ENCODE results near the gene YIPF7. TPM values are rescaled to one million over a fixed set of nuclear protein-coding genes. Genes with fewer than 3 reads are reported as not detected.

The YIPF7 gene
- total RNA-seq, 4 donors from 2014 or later = 0.98 to 4.6 TPM; not detected in 2

DNA sequence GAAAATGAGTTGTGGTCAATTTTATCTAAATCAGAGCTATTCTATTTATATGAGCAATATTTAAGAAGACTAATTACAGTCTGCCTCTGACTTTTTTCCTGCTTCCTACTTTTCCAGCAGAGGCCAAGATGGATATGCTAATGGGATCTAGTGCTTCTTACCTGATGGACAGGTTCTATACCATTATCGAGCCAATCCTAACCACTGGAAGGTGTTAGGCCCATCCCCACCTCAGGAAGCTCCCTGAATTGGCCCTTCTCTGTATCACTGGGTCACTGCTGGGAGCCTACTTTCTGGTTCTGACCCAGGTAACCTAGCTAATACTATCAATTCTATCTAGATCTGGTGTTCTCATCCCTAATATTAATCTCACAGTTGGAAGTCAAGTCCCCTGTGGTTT lies 577 bp upstream of the YIPF7 start:
- TF ChIP-seq POLR2A (IDR thresholded peaks at IDR 0.05) = no peak
- TF ChIP-seq, protein P1, sequence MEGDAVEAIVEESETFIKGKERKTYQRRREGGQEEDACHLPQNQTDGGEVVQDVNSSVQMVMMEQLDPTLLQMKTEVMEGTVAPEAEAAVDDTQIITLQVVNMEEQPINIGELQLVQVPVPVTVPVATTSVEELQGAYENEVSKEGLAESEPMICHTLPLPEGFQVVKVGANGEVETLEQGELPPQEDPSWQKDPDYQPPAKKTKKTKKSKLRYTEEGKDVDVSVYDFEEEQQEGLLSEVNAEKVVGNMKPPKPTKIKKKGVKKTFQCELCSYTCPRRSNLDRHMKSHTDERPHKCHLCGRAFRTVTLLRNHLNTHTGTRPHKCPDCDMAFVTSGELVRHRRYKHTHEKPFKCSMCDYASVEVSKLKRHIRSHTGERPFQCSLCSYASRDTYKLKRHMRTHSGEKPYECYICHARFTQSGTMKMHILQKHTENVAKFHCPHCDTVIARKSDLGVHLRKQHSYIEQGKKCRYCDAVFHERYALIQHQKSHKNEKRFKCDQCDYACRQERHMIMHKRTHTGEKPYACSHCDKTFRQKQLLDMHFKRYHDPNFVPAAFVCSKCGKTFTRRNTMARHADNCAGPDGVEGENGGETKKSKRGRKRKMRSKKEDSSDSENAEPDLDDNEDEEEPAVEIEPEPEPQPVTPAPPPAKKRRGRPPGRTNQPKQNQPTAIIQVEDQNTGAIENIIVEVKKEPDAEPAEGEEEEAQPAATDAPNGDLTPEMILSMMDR (IDR thresholded peaks at IDR 0.05) = no peak
- H3K36me3 ChIP-seq = no peaks in the 10 kb centered on the region
- H3K9me3 ChIP-seq = no peaks in the 10 kb centered on the region
- H3K4me1 ChIP-seq = no peaks in the 10 kb centered on the region
- no peak overlapping the region for H3K4me3 ChIP-seq
- no peaks in the 10 kb centered on the region for H3K27me3 ChIP-seq
- DNase-seq = no peak
- intact Hi-C loops (cut with DNase I; ENCODE audit: low total_unique reads) = no loop called here
- no peak overlapping the region for H3K27ac ChIP-seq

DNA sequence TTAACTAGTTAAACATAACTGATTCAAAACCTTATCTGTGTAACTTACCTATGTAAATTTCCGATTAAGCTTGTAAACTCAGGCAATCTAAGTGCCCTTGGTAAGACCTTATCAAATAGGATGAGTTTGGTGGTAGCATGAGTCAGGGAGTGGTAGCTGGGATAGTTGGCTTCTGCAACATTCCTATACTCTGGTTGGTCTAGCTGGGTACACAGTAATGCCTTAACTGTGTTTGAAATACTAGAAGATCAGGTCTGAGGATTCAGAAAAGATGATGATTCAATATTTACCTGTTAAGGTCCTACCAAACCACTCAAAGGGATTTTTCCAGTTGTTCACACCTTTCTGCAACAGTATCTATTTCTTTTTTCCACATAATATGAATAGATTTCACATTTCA lies 5.3 kb downstream of the YIPF7 start:
- Histone ChIP-seq H3K27ac (no peak overlapping the region), H3K4me3 (no peak overlapping the region), H3K36me3 (no peaks in the 10 kb centered on the region), H3K9me3 (no peaks in the 10 kb centered on the region), H3K4me1 (no peaks in the 10 kb centered on the region), H3K27me3 (no peaks in the 10 kb centered on the region)
- no peak for DNase-seq
- intact Hi-C loops (cut with DNase I; ENCODE audit: low total_unique reads) = no loop called here
- TF ChIP-seq, protein P1 (IDR thresholded peaks at IDR 0.05) = no peak
- TF ChIP-seq POLR2A (IDR thresholded peaks at IDR 0.05) = no peak

DNA sequence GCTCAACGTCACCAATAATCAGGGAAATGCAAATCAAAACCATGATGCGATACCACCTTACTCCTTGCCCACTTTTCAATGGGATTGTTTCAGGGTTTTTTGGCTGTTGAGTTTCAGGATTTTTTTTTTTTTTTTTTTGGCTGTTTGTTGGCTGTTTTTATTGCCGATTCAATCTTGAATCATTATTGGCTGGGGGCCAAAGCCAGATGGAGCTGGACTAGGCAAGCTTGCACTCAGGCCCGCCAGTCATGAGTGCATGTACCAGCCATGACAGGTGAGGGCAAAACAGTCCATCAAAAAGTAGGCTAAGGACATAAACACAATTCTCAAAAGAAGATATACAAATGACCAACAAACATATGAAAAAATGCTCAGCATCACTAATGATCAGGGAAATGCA lies 13.3 kb downstream of the YIPF7 start:
- no peaks in the 10 kb centered on the region for H3K4me1 ChIP-seq
- H3K4me3 ChIP-seq = no peak overlapping the region
- TF ChIP-seq, protein P1 (IDR thresholded peaks at IDR 0.05) = no peak
- no peaks in the 10 kb centered on the region for H3K9me3 ChIP-seq
- no peaks in the 10 kb centered on the region for H3K27me3 ChIP-seq
- intact Hi-C loops (cut with DNase I; ENCODE audit: low total_unique reads) = no loop called here
- DNase-seq = no peak
- no peaks in the 10 kb centered on the region for H3K36me3 ChIP-seq
- H3K27ac ChIP-seq = no peak overlapping the region

DNA sequence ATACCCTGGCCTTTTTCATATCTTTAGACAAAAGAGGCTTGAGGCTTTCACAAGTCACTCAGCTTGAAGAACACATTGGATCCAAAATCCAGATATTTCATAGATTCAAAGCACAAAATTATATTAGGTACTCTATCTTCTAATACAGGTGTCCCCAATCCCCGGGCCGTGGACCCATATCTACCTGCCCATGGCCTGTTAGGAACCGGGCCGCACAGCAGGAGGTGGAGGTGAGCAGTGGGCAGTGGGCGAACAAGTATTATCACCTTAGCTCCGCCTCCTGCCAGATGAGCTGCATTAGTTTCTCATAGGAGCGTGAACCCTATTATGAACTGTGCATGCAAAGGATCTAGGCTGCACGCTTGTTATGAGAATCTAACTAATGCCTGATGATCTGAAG lies 18.7 kb downstream of the YIPF7 start:
- intact Hi-C loops (cut with DNase I; ENCODE audit: low total_unique reads) = no loop called here
- Histone ChIP-seq H3K4me3 (no peak overlapping the region), H3K4me1 (no peaks in the 10 kb centered on the region), H3K36me3 (no peaks in the 10 kb centered on the region), H3K27ac (no peak overlapping the region), H3K27me3 (no peaks in the 10 kb centered on the region), H3K9me3 (no peaks in the 10 kb centered on the region)
- TF ChIP-seq, protein P1 (IDR thresholded peaks at IDR 0.05) = no peak
- TF ChIP-seq POLR2A (IDR thresholded peaks at IDR 0.05) = no peak
- DNase-seq = no peak

GRCh38 chr4:44632089-44632488 lies 19.3 kb downstream of the YIPF7 start:
- Histone ChIP-seq H3K4me1 (no peaks in the 10 kb centered on the region), H3K27me3 (no peaks in the 10 kb centered on the region), H3K4me3 (no peak overlapping the region), H3K9me3 (no peaks in the 10 kb centered on the region), H3K36me3 (no peaks in the 10 kb centered on the region), H3K27ac (no peak overlapping the region)
- TF ChIP-seq, protein P1 (IDR thresholded peaks at IDR 0.05) = no peak
- no peak for TF ChIP-seq POLR2A (IDR thresholded peaks at IDR 0.05)
- intact Hi-C loops (cut with DNase I; ENCODE audit: low total_unique reads) = no loop called here
- DNase-seq = no peak

All from uterus (tissue), 4 donors.